Measurements from ENCODE around the gene OR5B21.

- TF ChIP-seq, protein P1, sequence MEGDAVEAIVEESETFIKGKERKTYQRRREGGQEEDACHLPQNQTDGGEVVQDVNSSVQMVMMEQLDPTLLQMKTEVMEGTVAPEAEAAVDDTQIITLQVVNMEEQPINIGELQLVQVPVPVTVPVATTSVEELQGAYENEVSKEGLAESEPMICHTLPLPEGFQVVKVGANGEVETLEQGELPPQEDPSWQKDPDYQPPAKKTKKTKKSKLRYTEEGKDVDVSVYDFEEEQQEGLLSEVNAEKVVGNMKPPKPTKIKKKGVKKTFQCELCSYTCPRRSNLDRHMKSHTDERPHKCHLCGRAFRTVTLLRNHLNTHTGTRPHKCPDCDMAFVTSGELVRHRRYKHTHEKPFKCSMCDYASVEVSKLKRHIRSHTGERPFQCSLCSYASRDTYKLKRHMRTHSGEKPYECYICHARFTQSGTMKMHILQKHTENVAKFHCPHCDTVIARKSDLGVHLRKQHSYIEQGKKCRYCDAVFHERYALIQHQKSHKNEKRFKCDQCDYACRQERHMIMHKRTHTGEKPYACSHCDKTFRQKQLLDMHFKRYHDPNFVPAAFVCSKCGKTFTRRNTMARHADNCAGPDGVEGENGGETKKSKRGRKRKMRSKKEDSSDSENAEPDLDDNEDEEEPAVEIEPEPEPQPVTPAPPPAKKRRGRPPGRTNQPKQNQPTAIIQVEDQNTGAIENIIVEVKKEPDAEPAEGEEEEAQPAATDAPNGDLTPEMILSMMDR (conservative IDR thresholded peaks at IDR 0.05; ENCODE audit: low read length): no peak
- no peak for TF ChIP-seq EZH2phosphoT487 (IDR thresholded peaks at IDR 0.05; ENCODE audit: borderline replicate concordance)
These were observed 41.6 kb downstream of the OR5B21 start for GRCh38 chr11:58466293-58466692.
